HUES6 (cell line): ENCODE results near the gene CC2D1B.

Experiments
- H3K27ac ChIP-seq: 2 replicates; pipeline ENCODE4 v1.7.0; 2013; ENCODE audit warnings: low read depth, mild to moderate bottlenecking, low read length, inconsistent platforms
- H3K27me3 ChIP-seq: 2 replicates; pipeline ENCODE4 v1.6.1; 2013; ENCODE audit warnings: low read length; ENCODE audit not compliant: control insufficient read depth, insufficient read depth
- H3K36me3 ChIP-seq: 2 replicates; pipeline ENCODE4 v1.6.1; 2013; ENCODE audit warnings: low read length; ENCODE audit not compliant: control insufficient read depth, insufficient read depth
- H3K4me1 ChIP-seq: 2 replicates; pipeline ENCODE4 v1.6.1; 2013; ENCODE audit warnings: low read length; ENCODE audit not compliant: control insufficient read depth, insufficient read depth
- H3K4me3 ChIP-seq: 2 replicates; pipeline ENCODE4 v1.5.1; 2013; ENCODE audit warnings: low read depth, low read length
- H3K9ac ChIP-seq: one replicate; pipeline ENCODE4 v1.6.1; 2013; ENCODE audit warnings: mild to moderate bottlenecking, low read length
- H3K9me3 ChIP-seq: 2 replicates; pipeline ENCODE4 v1.6.1; 2013; ENCODE audit warnings: low read depth, low read length; ENCODE audit not compliant: control insufficient read depth, insufficient read depth

Gene CC2D1B

DNA sequence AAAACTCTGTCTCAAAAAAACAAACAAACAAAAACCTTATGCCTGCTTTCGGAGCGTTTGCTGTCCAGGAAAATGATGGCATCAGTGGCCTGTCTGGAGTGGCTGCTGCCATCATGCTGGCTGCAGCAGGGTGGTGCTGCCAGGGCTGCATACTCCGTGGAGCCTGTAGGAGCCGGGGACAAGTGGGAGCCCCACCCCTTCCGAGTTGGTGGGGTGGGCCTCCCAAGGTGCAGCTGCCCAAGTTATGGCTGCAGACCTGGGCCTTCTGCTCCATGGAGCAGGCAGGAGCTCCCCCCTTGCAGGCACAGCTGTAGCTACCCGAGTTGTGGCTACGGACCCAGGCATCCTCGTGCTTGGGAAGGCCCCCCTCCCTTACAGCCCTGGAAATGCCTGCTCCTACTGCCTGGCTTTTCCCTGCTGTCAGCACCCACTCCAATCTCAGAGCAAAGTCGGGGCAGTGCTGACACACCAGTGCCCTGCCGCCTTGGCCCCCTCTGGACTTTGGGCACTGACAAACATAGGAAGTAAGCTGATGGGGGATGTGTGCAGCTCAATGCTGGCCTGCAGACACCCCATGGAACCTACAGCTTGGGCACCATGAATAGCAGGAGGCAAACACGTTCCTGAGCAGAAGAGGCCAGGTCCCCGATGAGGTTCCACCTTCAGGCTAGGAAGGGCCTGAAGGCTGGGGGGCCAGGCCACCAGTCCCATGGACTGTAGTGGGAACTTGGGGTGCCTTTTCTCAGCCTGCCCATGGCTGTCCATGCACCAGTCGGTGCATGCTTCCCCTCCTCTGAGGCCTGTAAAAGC is 60.4 kb downstream of the CC2D1B start:
- Histone ChIP-seq H3K36me3 (peaks cover 8% of the 10 kb centered on the region; the same call in 1 of the 2 replicates), H3K9ac (no peak overlapping the region), H3K27me3 (no peaks in the 10 kb centered on the region), H3K4me1 (no peaks in the 10 kb centered on the region), H3K4me3 (no peak overlapping the region), H3K9me3 (no peaks in the 10 kb centered on the region), H3K27ac (no peak overlapping the region)
